T-cell (primary cell): ENCODE results near the gene GBA2. TPM values are rescaled to one million over a fixed set of nuclear protein-coding genes. Genes with fewer than 3 reads are reported as not detected.
A peak's percentile ranks its signal among the peaks of the same experiment; 100 is the strongest.

Experiments used
- ATAC-seq, 4 experiments: fragments of 200-7000 bp in 3 of 4; fragments of 150-1000 bp in 1 of 4; cut with Tn5 transposase; replicated peaks in 1 of 4; 1 replicate in 3 of 4; 2 replicates in 1 of 4; pipeline ENCODE4 v1.10.0; 2021; ENCODE audit warnings: moderate library complexity in 3 of 4, mild to moderate bottlenecking in 2 of 4, moderate number of reproducible peaks in 1 of 4
- CTCF ChIA-PET, 2 donors: fragments of 300-600 bp; sonication (Branson Sonifier 250); formaldehyde crosslinking; loops; one replicate each; lab custom pipeline; 2022; ENCODE audit warnings: antibody characterized with exemption in 2 of 2; lab: Charles Lee
- POLR2A ChIA-PET, 2 donors: fragments of 300-600 bp; sonication (Branson Sonifier 250); formaldehyde crosslinking; loops; one replicate each; lab custom pipeline; 2022; ENCODE audit warnings: antibody characterized with exemption in 2 of 2; lab: Charles Lee
- DNase-seq, 35 experiments: peaks; one replicate each; pipeline versions ENCODE4 v3.0.0 to v3.0.0-alpha.2; 2013 to 2023
- H3K27ac ChIP-seq: one replicate; pipeline ENCODE4 v1.5.1; 2013; ENCODE audit warnings: low read length
- H3K27me3 ChIP-seq, 2 experiments: replicated peaks in 1 of 2; 1 replicate in 1 of 2; 2 replicates in 1 of 2; pipeline versions ENCODE4 v1.6.1 to v1.7.0; 2013; ENCODE audit warnings: low read length in 1 of 2, mixed read lengths in 1 of 2; ENCODE audit not compliant: control insufficient read depth in 2 of 2, insufficient read depth in 2 of 2; ENCODE audit errors: extremely low read depth in 1 of 2
- H3K36me3 ChIP-seq, 2 donors: 1 replicate in 1 of 2; 2 replicates in 1 of 2; pipeline versions ENCODE4 v1.6.1 to v1.7.0; 2013; ENCODE audit warnings: low read length in 1 of 2; ENCODE audit not compliant: control insufficient read depth in 2 of 2, insufficient read depth in 1 of 2; ENCODE audit errors: extremely low read depth in 1 of 2
- H3K4me1 ChIP-seq, 2 experiments: 1 replicate in 1 of 2; 2 replicates in 1 of 2; pipeline versions ENCODE4 v1.6.1 to v1.7.0; 2013; ENCODE audit warnings: low read length in 2 of 2, mixed read lengths in 1 of 2; ENCODE audit not compliant: insufficient read depth in 2 of 2, control insufficient read depth in 1 of 2; ENCODE audit errors: extremely low read depth in 1 of 2
- H3K4me3 ChIP-seq, 2 donors: 1 replicate in 1 of 2; 2 replicates in 1 of 2; pipeline versions ENCODE4 v1.5.1 to v1.7.0; 2013; ENCODE audit warnings: mild to moderate bottlenecking in 2 of 2, low read length in 1 of 2, moderate library complexity in 1 of 2; ENCODE audit not compliant: control insufficient read depth in 1 of 2; ENCODE audit errors: extremely low read depth in 1 of 2
- H3K9me3 ChIP-seq: 2 replicates; pipeline ENCODE4 v1.7.0; 2013
- H3K27ac Mint-ChIP-seq, 2 donors: one replicate each; pipeline ENCODE4 v1.8.0; 2020 to 2021; ENCODE audit warnings: mild to moderate bottlenecking in 2 of 2, mixed read lengths in 2 of 2
- H3K27me3 Mint-ChIP-seq, 2 donors: one replicate each; pipeline ENCODE4 v1.8.0; 2021 to 2022; ENCODE audit warnings: mixed read lengths in 2 of 2
- H3K36me3 Mint-ChIP-seq: one replicate; pipeline ENCODE4 v1.8.0; 2021; ENCODE audit warnings: mixed read lengths
- H3K4me1 Mint-ChIP-seq, 3 donors: one replicate each; pipeline ENCODE4 v1.8.0; 2020 to 2022; ENCODE audit warnings: mixed read lengths in 3 of 3, mild to moderate bottlenecking in 1 of 3
- H3K4me3 Mint-ChIP-seq, 3 donors: one replicate each; pipeline ENCODE4 v1.8.0; 2020 to 2022; ENCODE audit warnings: mild to moderate bottlenecking in 3 of 3, mixed read lengths in 3 of 3, moderate library complexity in 3 of 3
- H3K9me3 Mint-ChIP-seq, 3 donors: one replicate each; pipeline ENCODE4 v1.8.0; 2020 to 2022; ENCODE audit warnings: mixed read lengths in 3 of 3
- WGBS: methylation state at CpG from one replicate; pipeline ENCODE4 v1.1.5; 2013; ENCODE audit warnings: missing lambda C conversion rate; ENCODE audit not compliant: insufficient coverage; 5-methylcytosine and 5-hydroxymethylcytosine counted together
- total RNA-seq, 35 experiments: library from RNA in 6 of 35; stranded (reverse) in 6 of 35; fragments of 120-200 nt in 1 of 35; gene quantifications; one replicate each; pipeline versions ENCODE4 v1.2.1 to v1.2.4 and lab custom pipeline; 2013 to 2026

Gene GBA2
- total RNA-seq, 5 donors from 2014 or later (not counting 1 experiment from before 2014, with no cell fraction given) = 35.4 to 63.3 (median 60.1) TPM

GRCh38 chr9:35763181-35763580, 14.2 kb upstream of the GBA2 start:
- no CpG with 5 or more reads among the region's 2 CpGs for WGBS
- Histone ChIP-seq H3K27me3 (no peaks in the 10 kb centered on the region), H3K36me3 (no peaks in the 10 kb centered on the region), H3K9me3 (no peaks in the 10 kb centered on the region), H3K27ac (no peak overlapping the region), H3K4me3 (no peak overlapping the region), H3K4me1 (peaks cover 0 to 3% of the 10 kb centered on the region in 2 experiments)
- ATAC-seq (no peak), DNase-seq (no peak)
- Mint-ChIP-seq H3K27me3 (no peaks in the 10 kb centered on the region), H3K4me1 (peaks cover 36 to 47% (median 46%) of the 10 kb centered on the region in 3 donors), H3K9me3 (no peaks in the 10 kb centered on the region), H3K36me3 (peaks cover 10% of the 10 kb centered on the region), H3K4me3 (no peak overlapping the region), H3K27ac (no peak overlapping the region)
- ChIA-PET POLR2A (interaction anchor here (0.7 kb wide), 2 partner anchors 244 to 289 kb away, joined by 5 read pairs; no protein-coding TSS in a partner anchor), CTCF (interaction anchor here (0.5 to 1.0 kb wide), 5 partner anchors 10 to 302 kb away, joined by 3 to 7 read pairs (median 5); partner anchors contain the start of genes CCDC107 (in 1 of the 2), GBA2 (in 1 of the 2), RGP1 (in 1 of the 2) and RMRP (in 1 of the 2))

GRCh38 chr9:35760651-35761050, 11.6 kb upstream of the GBA2 start:
- Histone ChIP-seq H3K4me3 (no peak overlapping the region), H3K27ac (no peak overlapping the region), H3K27me3 (no peaks in the 10 kb centered on the region), H3K36me3 (no peaks in the 10 kb centered on the region), H3K4me1 (peaks cover 2 to 17% of the 10 kb centered on the region in 2 experiments), H3K9me3 (no peaks in the 10 kb centered on the region)
- H3K27me3 Mint-ChIP-seq = no peaks in the 10 kb centered on the region
- POLR2A ChIA-PET = interaction anchor here in 1 of 2 donors (0.6 kb wide), 1 partner anchor 285 kb away, joined by 3 read pairs; no protein-coding TSS in a partner anchor
- no peak overlapping the region for H3K4me3 Mint-ChIP-seq
- ATAC-seq (no peak), DNase-seq (no peak)
- WGBS = 79% methylated on average over 2 of the region's 2 CpGs
- H3K36me3 Mint-ChIP-seq = peaks cover 10% of the 10 kb centered on the region
- H3K4me1 Mint-ChIP-seq = peaks cover 57 to 59% (median 59%) of the 10 kb centered on the region in 3 donors
- CTCF ChIA-PET = interaction anchor here (0.6 to 1.6 kb wide), 3 partner anchors 11 to 335 kb away, joined by 3 to 4 read pairs (median 4); no protein-coding TSS in a partner anchor
- H3K9me3 Mint-ChIP-seq = no peaks in the 10 kb centered on the region
- no peak overlapping the region for H3K27ac Mint-ChIP-seq

- H3K4me3 ChIP-seq = no peak overlapping the region
- H3K4me1 Mint-ChIP-seq = peaks cover 58 to 65% (median 64%) of the 10 kb centered on the region in 3 donors
- no peak overlapping the region for H3K27ac Mint-ChIP-seq
- H3K4me3 Mint-ChIP-seq = no peak overlapping the region
- no peak overlapping the region for H3K27ac ChIP-seq
- POLR2A ChIA-PET = no interaction called here
- H3K4me1 ChIP-seq = peaks cover 2 to 18% of the 10 kb centered on the region in 2 experiments
- CTCF ChIA-PET = interaction anchor here in 1 of 2 donors (0.7 to 1.6 kb wide), 2 partner anchors 9 to 10 kb away, joined by 4 read pairs; no protein-coding TSS in a partner anchor
- H3K36me3 ChIP-seq = no peaks in the 10 kb centered on the region
- no peaks in the 10 kb centered on the region for H3K9me3 ChIP-seq
- ATAC-seq (no peak), DNase-seq (no peak)
- no peaks in the 10 kb centered on the region for H3K27me3 Mint-ChIP-seq
- H3K27me3 ChIP-seq = no peaks in the 10 kb centered on the region
- 100% methylated on average over 3 of the region's 4 CpGs for WGBS
- peaks cover 10% of the 10 kb centered on the region for H3K36me3 Mint-ChIP-seq
- H3K9me3 Mint-ChIP-seq = no peaks in the 10 kb centered on the region
Observed at GRCh38 chr9:35759795-35760194, 10.8 kb upstream of the GBA2 start.

GRCh38 chr9:35758475-35759050, 9.5 kb upstream of the GBA2 start:
- DNase-seq (no peak), ATAC-seq (no peak)
- Mint-ChIP-seq H3K9me3 (no peaks in the 10 kb centered on the region), H3K27me3 (no peaks in the 10 kb centered on the region), H3K4me1 (peaks cover 58 to 66% (median 65%) of the 10 kb centered on the region in 3 donors), H3K4me3 (peak overlapping the region; percentile 71 to 88 (median 74)), H3K36me3 (peaks cover 17% of the 10 kb centered on the region), H3K27ac (peak overlapping the region; percentile 71 to 75)
- Histone ChIP-seq H3K27me3 (no peaks in the 10 kb centered on the region), H3K4me3 (no peak overlapping the region), H3K4me1 (peaks cover 2 to 18% of the 10 kb centered on the region in 2 experiments), H3K27ac (no peak overlapping the region), H3K9me3 (no peaks in the 10 kb centered on the region), H3K36me3 (peaks cover 0 to 8% of the 10 kb centered on the region in 2 donors)
- ChIA-PET CTCF (interaction anchor here (0.6 to 1.4 kb wide), 4 partner anchors 12 to 1417 kb away, joined by 3 to 5 read pairs (median 4); partner anchors contain the start of gene TLN1 (in 1 of the 2)), POLR2A (no interaction called here)
- 47% methylated on average over 2 of the region's 3 CpGs for WGBS

GRCh38 chr9:35757892-35758275, 8.9 kb upstream of the GBA2 start:
- Mint-ChIP-seq H3K4me1 (peaks cover 58 to 62% (median 61%) of the 10 kb centered on the region in 3 donors), H3K4me3 (peak overlapping the region; percentile 88 to 94 (median 92)), H3K36me3 (peaks cover 21% of the 10 kb centered on the region), H3K9me3 (no peaks in the 10 kb centered on the region), H3K27me3 (no peaks in the 10 kb centered on the region), H3K27ac (peak overlapping the region; percentile 71 to 92)
- ATAC-seq = no peak
- Histone ChIP-seq H3K4me1 (peaks cover 2 to 18% of the 10 kb centered on the region in 2 experiments), H3K9me3 (no peaks in the 10 kb centered on the region), H3K36me3 (peaks cover 0 to 15% of the 10 kb centered on the region in 2 donors), H3K4me3 (peak overlapping the region in 1 of 2 donors; percentile 83), H3K27ac (peak overlapping the region; percentile 74), H3K27me3 (no peaks in the 10 kb centered on the region)
- no peak for DNase-seq
- ChIA-PET POLR2A (no interaction called here), CTCF (interaction anchor here (0.6 to 1.4 kb wide), 2 partner anchors 32 to 1417 kb away, joined by 3 to 5 read pairs; no protein-coding TSS in a partner anchor)

GRCh38 chr9:35757226-35757891, 8.3 kb upstream of the GBA2 start:
- Mint-ChIP-seq H3K4me3 (peak overlapping the region; percentile 88 to 94 (median 92)), H3K27me3 (no peaks in the 10 kb centered on the region), H3K36me3 (peaks cover 24% of the 10 kb centered on the region), H3K4me1 (peaks cover 58 to 62% (median 60%) of the 10 kb centered on the region in 3 donors), H3K27ac (peak overlapping the region; percentile 92 to 94), H3K9me3 (no peaks in the 10 kb centered on the region)
- H3K27me3 ChIP-seq = no peaks in the 10 kb centered on the region
- H3K9me3 ChIP-seq = no peaks in the 10 kb centered on the region
- peak overlapping the region; percentile 74 for H3K27ac ChIP-seq
- H3K36me3 ChIP-seq = peaks cover 3 to 20% of the 10 kb centered on the region in 2 donors
- peak; percentile 5 to 17 (median 12) for ATAC-seq
- CTCF ChIA-PET = interaction anchor here (0.6 to 2.4 kb wide), 19 partner anchors 9 to 1416 kb away, joined by 3 to 13 read pairs (median 3); partner anchors contain the start of genes CCDC107 (in 1 of the 2), GBA2 (in 1 of the 2) and RMRP (in 1 of the 2)
- whole genome bisulfite sequencing = 4% methylated on average over 19 of the region's 20 CpGs
- H3K4me1 ChIP-seq = peaks cover 2 to 18% of the 10 kb centered on the region in 2 experiments
- H3K4me3 ChIP-seq = peak overlapping the region; percentile 83 to 85
- DNase-seq = peak in 3 of 35 experiments; percentile 13 to 35 (median 14)
- POLR2A ChIA-PET = interaction anchor here in 1 of 2 donors (0.5 kb wide), 1 partner anchor 31 kb away, joined by 3 read pairs; no protein-coding TSS in a partner anchor
